GM12801 (cell line): Measurements from ENCODE around the gene GNB1.

ENCODE experiments used
- TF ChIP-seq, protein P1 (sequence below): IDR thresholded peaks from one replicate; pipeline ENCODE4 v1.5.1; 2011; ENCODE audit warnings: control low read depth; ENCODE audit not compliant: insufficient read length; ENCODE audit errors: extremely low read depth

GNB1 gene

DNA sequence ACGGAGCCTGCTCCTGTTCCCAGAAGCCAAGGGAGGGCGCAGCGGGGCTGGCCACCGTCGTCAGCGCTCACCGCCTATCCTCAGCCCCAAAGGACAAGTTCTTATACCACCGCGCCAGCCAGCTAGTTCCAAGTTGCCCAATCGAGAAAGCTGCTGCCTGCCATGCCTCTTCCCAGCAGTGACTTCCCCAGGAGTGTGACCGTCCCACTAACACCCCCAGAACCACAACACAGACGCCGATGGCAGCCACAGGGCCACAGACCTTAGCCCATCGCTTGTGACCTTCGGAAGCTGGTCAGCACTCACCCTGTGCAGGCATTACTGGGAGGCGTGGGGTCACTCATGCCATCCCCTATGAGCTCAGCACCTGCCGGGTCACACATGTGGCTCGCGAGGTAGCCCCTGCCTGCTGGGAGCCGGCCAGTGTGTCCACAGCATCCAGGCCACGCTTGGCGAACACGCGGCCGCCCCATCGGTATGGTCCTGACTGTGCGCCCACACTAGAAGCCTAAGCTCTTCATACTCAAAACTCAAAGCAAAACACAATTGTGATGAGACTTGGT is 132.7 kb downstream of the GNB1 start:
- TF ChIP-seq, protein P1, sequence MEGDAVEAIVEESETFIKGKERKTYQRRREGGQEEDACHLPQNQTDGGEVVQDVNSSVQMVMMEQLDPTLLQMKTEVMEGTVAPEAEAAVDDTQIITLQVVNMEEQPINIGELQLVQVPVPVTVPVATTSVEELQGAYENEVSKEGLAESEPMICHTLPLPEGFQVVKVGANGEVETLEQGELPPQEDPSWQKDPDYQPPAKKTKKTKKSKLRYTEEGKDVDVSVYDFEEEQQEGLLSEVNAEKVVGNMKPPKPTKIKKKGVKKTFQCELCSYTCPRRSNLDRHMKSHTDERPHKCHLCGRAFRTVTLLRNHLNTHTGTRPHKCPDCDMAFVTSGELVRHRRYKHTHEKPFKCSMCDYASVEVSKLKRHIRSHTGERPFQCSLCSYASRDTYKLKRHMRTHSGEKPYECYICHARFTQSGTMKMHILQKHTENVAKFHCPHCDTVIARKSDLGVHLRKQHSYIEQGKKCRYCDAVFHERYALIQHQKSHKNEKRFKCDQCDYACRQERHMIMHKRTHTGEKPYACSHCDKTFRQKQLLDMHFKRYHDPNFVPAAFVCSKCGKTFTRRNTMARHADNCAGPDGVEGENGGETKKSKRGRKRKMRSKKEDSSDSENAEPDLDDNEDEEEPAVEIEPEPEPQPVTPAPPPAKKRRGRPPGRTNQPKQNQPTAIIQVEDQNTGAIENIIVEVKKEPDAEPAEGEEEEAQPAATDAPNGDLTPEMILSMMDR: no peak

DNA sequence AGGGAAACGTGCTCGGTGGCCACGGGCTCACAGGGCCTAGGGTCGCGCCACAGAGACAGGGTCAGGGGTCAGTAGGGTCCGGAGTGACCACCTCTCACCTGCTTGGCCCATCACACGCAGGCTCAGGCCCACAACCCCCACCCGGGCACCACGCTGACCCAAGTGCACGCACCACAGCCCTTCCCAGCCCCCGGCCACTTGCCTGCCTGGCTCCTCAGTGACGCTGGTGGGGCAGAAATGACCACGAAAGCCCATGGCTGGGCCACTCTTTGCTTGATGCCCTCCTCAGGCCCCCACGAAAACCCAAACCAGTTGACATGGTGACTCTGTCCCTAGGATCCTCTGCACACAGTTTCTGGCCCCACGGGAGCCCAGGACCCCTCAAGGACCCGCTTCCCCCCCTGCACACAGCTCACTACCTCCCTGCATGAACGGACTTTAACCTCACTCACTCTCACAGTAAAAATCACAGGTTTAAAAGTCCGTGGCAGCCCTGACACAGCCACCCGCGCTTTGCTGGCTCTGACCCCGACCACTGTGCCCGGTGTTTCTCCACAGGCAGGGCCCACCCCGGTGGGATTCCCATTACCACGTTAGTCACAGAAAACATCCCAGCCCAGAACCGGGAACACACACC is 133.3 kb downstream of the GNB1 start:
- TF ChIP-seq, protein P1: no peak

DNA sequence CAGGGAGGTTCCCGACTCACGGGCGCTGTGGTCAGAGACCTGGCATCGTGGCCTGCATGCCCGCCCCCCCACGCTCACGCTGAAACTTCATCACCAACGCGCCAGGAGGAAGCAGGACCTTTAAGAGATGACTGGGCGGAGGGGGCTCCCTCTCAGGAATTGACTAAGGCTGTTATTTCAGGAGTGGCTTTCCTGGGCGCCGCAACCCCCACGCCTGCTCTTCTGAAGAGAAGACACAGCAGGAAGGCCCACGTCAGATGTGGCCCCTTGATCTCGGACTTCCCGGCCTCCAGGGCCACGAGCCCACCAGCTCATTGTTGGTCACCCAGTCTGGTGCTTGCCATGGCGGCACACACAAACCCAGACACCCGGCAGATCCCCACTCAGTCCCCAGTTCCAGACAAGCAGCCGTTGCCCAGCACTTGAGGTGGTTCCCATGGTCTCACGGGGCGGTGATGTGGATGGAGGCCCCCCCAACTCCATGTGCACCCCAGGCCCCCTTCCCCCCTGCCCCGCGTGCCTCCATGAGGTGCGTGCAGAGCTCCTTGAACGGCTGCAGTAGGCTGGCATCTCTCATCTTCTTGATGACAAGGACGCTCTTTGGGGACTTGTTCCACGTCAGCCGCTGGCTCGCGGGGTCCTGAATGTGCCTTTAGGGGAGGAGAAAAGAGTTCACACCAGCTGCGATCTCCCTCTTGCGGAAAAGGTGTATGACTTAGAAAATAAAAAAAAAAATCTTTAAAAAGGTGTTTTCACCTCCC is 134.0 kb downstream of the GNB1 start:
- TF ChIP-seq, protein P1: no peak

DNA sequence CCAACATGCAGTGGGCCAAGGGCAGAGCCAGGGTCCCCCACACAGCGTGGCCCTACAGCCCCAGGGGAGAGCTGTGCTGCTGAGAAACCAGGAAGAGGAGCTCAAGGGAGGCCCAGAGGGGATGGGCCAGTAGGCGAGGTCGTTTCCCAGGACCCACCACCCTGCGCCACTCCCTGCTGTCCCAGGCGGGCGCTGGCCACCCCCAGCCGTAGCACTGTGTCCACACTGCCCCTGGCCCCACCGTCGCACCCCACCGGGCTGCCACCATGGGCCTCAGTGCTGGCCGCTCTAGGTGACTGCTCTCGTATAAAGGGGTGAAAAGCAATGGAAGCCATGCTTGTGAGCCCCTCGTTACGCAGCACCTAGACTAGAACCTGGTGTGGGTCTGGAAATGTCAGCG is 135.0 kb downstream of the GNB1 start:
- TF ChIP-seq, protein P1: no peak

DNA sequence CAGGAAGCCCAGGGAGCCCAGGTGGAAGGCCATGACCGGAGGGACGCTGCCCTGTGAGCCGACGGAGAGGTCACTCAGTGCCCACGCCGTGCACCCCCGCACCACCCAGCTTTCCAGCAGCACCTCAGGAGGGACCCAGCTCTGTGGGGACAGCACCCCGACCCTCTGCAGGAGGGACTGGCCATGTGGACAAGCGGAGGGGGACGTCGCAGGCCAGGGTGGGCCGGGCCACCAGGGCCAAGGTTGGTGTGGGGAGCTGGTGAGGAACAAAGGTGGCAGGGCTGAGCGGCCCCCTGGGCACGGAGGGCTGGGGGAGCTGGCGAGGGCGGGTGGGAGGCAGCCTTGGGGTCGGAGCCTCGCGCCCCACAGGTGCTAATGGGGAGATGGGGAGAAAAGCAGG is 135.5 kb downstream of the GNB1 start:
- TF ChIP-seq, protein P1: no peak

DNA sequence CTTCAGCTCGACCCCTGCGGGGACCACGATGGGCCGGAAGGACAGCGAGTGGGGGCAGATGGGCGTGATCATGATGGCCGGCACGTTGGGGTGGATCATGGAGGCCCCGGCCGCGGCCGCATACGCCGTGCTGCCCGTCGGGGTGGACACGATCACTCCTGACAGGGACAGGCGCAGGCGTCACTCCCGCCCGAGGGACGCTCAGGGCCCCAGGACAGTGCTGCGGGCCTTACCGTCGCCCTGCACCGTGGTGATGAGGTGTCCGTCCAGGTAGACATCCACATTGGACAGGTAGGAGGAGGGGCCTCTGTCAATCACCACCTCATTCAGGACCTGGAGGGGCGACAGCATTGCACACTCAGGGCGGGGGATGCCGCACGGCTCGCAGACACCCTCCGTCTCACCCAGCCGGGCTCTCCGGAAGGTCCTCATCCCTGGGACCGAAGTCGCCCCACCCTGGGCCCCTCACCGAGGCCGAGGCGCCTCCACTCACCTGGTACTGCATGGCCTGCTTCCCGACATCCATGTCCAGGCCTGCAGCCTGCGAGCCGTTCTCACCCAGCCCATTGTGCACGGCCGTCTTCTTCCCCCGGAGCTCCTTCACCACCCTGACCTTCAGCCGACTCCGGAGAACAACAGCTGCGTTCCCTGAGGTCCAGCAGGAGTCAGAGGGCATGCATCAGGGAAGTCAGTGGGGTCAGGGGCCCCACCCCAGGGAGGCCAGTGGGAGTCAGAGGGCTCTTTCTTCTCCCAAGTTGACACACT is 136.7 kb downstream of the GNB1 start:
- TF ChIP-seq, protein P1: no peak

DNA sequence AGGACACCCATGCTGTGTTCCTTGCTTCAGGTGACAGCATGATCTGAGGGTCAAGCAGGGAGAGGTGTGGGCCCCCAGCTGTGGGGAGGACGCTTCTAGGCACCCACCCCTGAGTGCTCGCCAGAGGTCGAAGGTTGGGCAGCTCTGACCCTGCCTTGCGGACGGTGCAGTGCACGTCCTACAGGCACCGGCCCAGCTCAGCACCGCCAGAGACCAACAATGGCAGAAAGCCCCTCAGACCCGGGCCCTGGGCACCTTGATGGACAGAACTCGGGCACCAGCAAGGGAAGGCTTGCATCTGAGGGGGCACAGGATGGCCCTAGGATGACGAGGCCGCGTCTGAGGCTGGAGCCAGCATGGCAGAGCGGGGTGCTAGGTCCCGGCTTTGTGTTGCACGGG is 137.3 kb downstream of the GNB1 start:
- TF ChIP-seq, protein P1: no peak
